SK-N-SH (cell line): Measurements from ENCODE around the gene DRC3. TPM values are rescaled to one million over a fixed set of nuclear protein-coding genes. Genes with fewer than 3 reads are reported as not detected.

Experiments used
- CTCF ChIA-PET: fragments of 300-600, 350-600 bp; formaldehyde crosslinking; extraction: SDS; loops from one replicate; lab custom pipeline; 2021; lab: Yijun Ruan, JAX
- POLR2A ChIA-PET: fragments of 350-600 bp; sonication (Branson Sonifier 250); formaldehyde crosslinking; extraction: SDS; loops from one replicate; lab custom pipeline; 2020; ENCODE audit warnings: antibody characterized with exemption, inconsistent platforms; lab: Yijun Ruan, JAX
- DNase-seq: peaks from one replicate; pipeline ENCODE4 v3.0.0; 2012
- H2AFZ ChIP-seq: fragments of 200-600 bp; sonication (generic); 2 replicates; pipeline ENCODE4 v1.8.1; 2016; ENCODE audit warnings: antibody characterized with exemption, mild to moderate bottlenecking, low read depth
- H3F3A ChIP-seq: fragments of 200-600 bp; sonication (generic); replicated peaks from 2 replicates; pipeline ENCODE3; 2016; ENCODE audit warnings: antibody characterized with exemption, mild to moderate bottlenecking; ENCODE audit not compliant: insufficient read depth
- H3K27ac ChIP-seq, 2 experiments: fragments of 200-500 bp in 1 of 2; fragments of 200-600 bp in 1 of 2; sonication (Bioruptor generic) in 1 of 2; sonication (generic), shearing (Covaris generic) in 1 of 2; 2 replicates each; pipeline versions ENCODE4 v1.5.1 to v1.6.1; 2014 to 2016; ENCODE audit warnings: low read depth in 2 of 2, inconsistent platforms in 1 of 2, low read length in 1 of 2, mild to moderate bottlenecking in 1 of 2, mixed read lengths in 1 of 2
- H3K27me3 ChIP-seq: fragments of 200-600 bp; sonication (generic), shearing (Covaris generic); 2 replicates; pipeline ENCODE4 v1.6.1; 2016; ENCODE audit warnings: mixed run types; ENCODE audit not compliant: insufficient read depth
- H3K36me3 ChIP-seq, 2 experiments: fragments of 200-500 bp in 1 of 2; fragments of 200-600 bp in 1 of 2; sonication (Bioruptor generic) in 1 of 2; sonication (generic) in 1 of 2; replicated peaks in 1 of 2; 2 replicates each; pipeline versions ENCODE3 to v1.5.1; 2014 to 2016; ENCODE audit warnings: low read length in 1 of 2, mild to moderate bottlenecking in 1 of 2; ENCODE audit not compliant: insufficient read depth in 2 of 2, control insufficient read depth in 1 of 2
- H3K4me1 ChIP-seq, 2 experiments: fragments of 200-500 bp in 1 of 2; fragments of 200-600 bp in 1 of 2; sonication (Bioruptor generic) in 1 of 2; sonication (generic), shearing (Covaris generic) in 1 of 2; 2 replicates each; pipeline versions ENCODE4 v1.5.1 to v1.6.1; 2014 to 2016; ENCODE audit warnings: low read depth in 1 of 2, low read length in 1 of 2, mixed run types in 1 of 2; ENCODE audit not compliant: insufficient read depth in 2 of 2, control insufficient read depth in 1 of 2
- H3K4me2 ChIP-seq: fragments of 200-600 bp; sonication (generic), shearing (Covaris generic); 2 replicates; pipeline ENCODE4 v1.6.1; 2017; ENCODE audit warnings: mixed run types
- H3K4me3 ChIP-seq, 2 experiments: fragments of 200-500 bp in 1 of 2; fragments of 200-600 bp in 1 of 2; sonication (Bioruptor generic) in 1 of 2; sonication (generic), shearing (Covaris generic) in 1 of 2; 2 replicates each; pipeline versions ENCODE4 v1.5.1 to v1.8.1; 2014 to 2016; ENCODE audit warnings: low read depth in 2 of 2, inconsistent platforms in 1 of 2, low read length in 1 of 2, mild to moderate bottlenecking in 1 of 2, mixed read lengths in 1 of 2, moderate library complexity in 1 of 2
- H3K79me2 ChIP-seq: fragments of 200-600 bp; sonication (generic); 2 replicates; pipeline ENCODE4 v1.8.1; 2017; ENCODE audit warnings: mild to moderate bottlenecking; ENCODE audit not compliant: insufficient read depth
- H3K9ac ChIP-seq: fragments of 200-600 bp; sonication (generic); 2 replicates; pipeline ENCODE4 v1.6.1; 2017; ENCODE audit warnings: mixed run types
- H3K9me2 ChIP-seq: fragments of 200-600 bp; sonication (generic); 2 replicates; pipeline ENCODE4 v1.6.1; 2017; ENCODE audit warnings: mixed run types
- H3K9me3 ChIP-seq: fragments of 200-600 bp; sonication (generic); 2 replicates; pipeline ENCODE4 v1.6.1; 2017; ENCODE audit warnings: mixed run types, mild to moderate bottlenecking, moderate library complexity
- H4K20me1 ChIP-seq: fragments of 200-600 bp; sonication (generic); 2 replicates; pipeline ENCODE4 v1.6.1; 2017; ENCODE audit warnings: mild to moderate bottlenecking, mixed run types; ENCODE audit not compliant: insufficient read depth
- CHD2 ChIP-seq: fragments of 150-350 bp; IDR thresholded peaks from 2 replicates; pipeline ENCODE4 v1.6.1; 2018; ENCODE audit warnings: low read length; ENCODE audit not compliant: partially characterized antibody
- CTCF ChIP-seq: fragments of 200-600 bp; sonication (generic); IDR thresholded peaks from 2 replicates; pipeline ENCODE4 v1.6.1; 2017; ENCODE audit warnings: antibody characterized with exemption, mild to moderate bottlenecking, moderate library complexity
- FOSL2 ChIP-seq: IDR thresholded peaks from 2 replicates; pipeline ENCODE4 v1.4.0; 2012; ENCODE audit warnings: low read depth, mild to moderate bottlenecking, moderate library complexity, borderline replicate concordance
- JUND ChIP-seq: IDR thresholded peaks from 2 replicates; pipeline ENCODE4 v1.4.0; 2012
- MEF2A ChIP-seq: IDR thresholded peaks from 2 replicates; pipeline ENCODE4 v1.4.0; 2012; ENCODE audit warnings: low read depth, borderline replicate concordance
- NRF1 ChIP-seq: IDR thresholded peaks from 2 replicates; pipeline ENCODE4 v1.6.1; 2012; ENCODE audit warnings: low read depth, mild to moderate bottlenecking, low read length
- REST ChIP-seq: IDR thresholded peaks from 2 replicates; pipeline ENCODE4 v1.6.1; 2012; ENCODE audit warnings: mild to moderate bottlenecking, low read depth, low read length, moderate library complexity
- TCF12 ChIP-seq: IDR thresholded peaks from 2 replicates; pipeline ENCODE4 v1.4.0; 2012
- TEAD4 ChIP-seq: IDR thresholded peaks from 2 replicates; pipeline ENCODE4 v1.4.0; 2012; ENCODE audit warnings: mild to moderate bottlenecking, borderline replicate concordance; ENCODE audit not compliant: insufficient read depth
- WGBS: methylation state at CpG from one replicate; pipeline ENCODE4 v1.1.6; 2017; ENCODE audit warnings: low lambda C conversion rate; 5-methylcytosine and 5-hydroxymethylcytosine counted together
- polyA plus RNA-seq, 3 experiments: library from polyadenylated mRNA; depleted of rRNA; stranded (reverse); fragments of >200 nt; gene quantifications; 2 replicates each; pipeline ENCODE4 v1.2.3, GENCODE V29; 2012

The DRC3 gene
- polyA plus RNA-seq, 1 of the 3 experiments (the other 2 are of a cell fraction): 3.6 TPM

- TF ChIP-seq CHD2 (peak; percentile 97), JUND (no peak), CTCF (no peak; the same call in 1 of the 2 replicates), NRF1 (peak; percentile 28; the same call in 1 of the 2 replicates), TCF12 (no peak), TEAD4 (no peak), REST (no peak)
Measured at GRCh38 chr17:17972126-17972951, at the start of gene DRC3, which contains the start of gene TOM1L2 (continued).

- 0 out of 2 replicates have a peak overlapping the region, but pooled peaks have one; percentile 2 for H3K4me2 ChIP-seq
- H3K9me2 ChIP-seq: no peaks in the 10 kb centered on the region
- peaks cover 0 to 6% of the 10 kb centered on the region in 2 experiments for H3K36me3 ChIP-seq
- peaks cover 22% of the 10 kb centered on the region for H3F3A ChIP-seq
- H3K4me1 ChIP-seq: peaks cover 11 to 34% of the 10 kb centered on the region in 2 experiments; a peak in 3 of 4 replicates
- no peak overlapping the region for H3K4me3 ChIP-seq
- CTCF ChIA-PET: interaction anchor here (2.4 kb wide), 1 partner anchor 33 kb away, joined by 11 read pairs; no protein-coding TSS in a partner anchor
- H4K20me1 ChIP-seq: no peaks in the 10 kb centered on the region
- H3K27ac ChIP-seq: peak overlapping the region in 1 of 2 experiments; percentile 96; a peak in 2 of 4 replicates
- POLR2A ChIA-PET: no interaction called here
- no peaks in the 10 kb centered on the region for H3K9me3 ChIP-seq
- TF ChIP-seq TEAD4 (no peak), FOSL2 (peak; percentile 18; the same call in 1 of the 2 replicates), MEF2A (no peak)
- no peak overlapping the region for H2AFZ ChIP-seq
- no peaks in the 10 kb centered on the region for H3K27me3 ChIP-seq
- DNase-seq: no peak
- no peak overlapping the region for H3K9ac ChIP-seq
- 85% methylated on average over 5 of the region's 5 CpGs for WGBS
- H3K79me2 ChIP-seq: peaks cover 79% of the 10 kb centered on the region
Measured at GRCh38 chr17:17924131-17924856, 48.4 kb upstream of the DRC3 start.
